Neural cell (in vitro differentiated cells): ENCODE results near the gene CREBL2.
"Not testable (repeated sequence)": the region's sequence is repeated elsewhere in the genome, so short reads cannot be mapped to it uniquely, and the experiment has no call there.

Source experiments
- CTCF ChIP-seq: fragments of 450-650 bp; IDR thresholded peaks from 2 replicates; pipeline ENCODE4 v1.5.1; 2014; ENCODE audit warnings: antibody characterized with exemption, mild to moderate bottlenecking, moderate library complexity; ENCODE audit not compliant: poor library complexity, severe bottlenecking
- EP300 ChIP-seq: fragments of 450-650 bp; conservative IDR thresholded peaks from 2 replicates; pipeline ENCODE4 v1.6.1; 2014; ENCODE audit warnings: antibody characterized with exemption, mild to moderate bottlenecking, moderate library complexity; ENCODE audit not compliant: poor library complexity, severe bottlenecking
- EZH2 ChIP-seq: fragments of 200-600, 300-800 bp; shearing (Covaris generic), sonication (generic); IDR thresholded peaks from 2 replicates; pipeline ENCODE4 v1.6.1; 2014; ENCODE audit warnings: antibody characterized with exemption, low read length, borderline replicate concordance, mild to moderate bottlenecking; ENCODE audit not compliant: insufficient read depth, poor library complexity, severe bottlenecking
- RAD21 ChIP-seq: fragments of 450-650 bp; conservative IDR thresholded peaks from 2 replicates; pipeline ENCODE4 v1.6.1; 2014; ENCODE audit warnings: antibody characterized with exemption, mild to moderate bottlenecking, moderate library complexity
- REST ChIP-seq: IDR thresholded peaks from 2 replicates; pipeline ENCODE4 v1.6.1; 2012; ENCODE audit warnings: borderline replicate concordance
- TAF1 ChIP-seq: IDR thresholded peaks from 2 replicates; pipeline ENCODE4 v1.6.1; 2012; ENCODE audit warnings: low read depth

- TF ChIP-seq CTCF, RAD21, EP300, TAF1, EZH2, REST: not testable (repeated sequence)
Measured at GRCh38 chr12:12639995-12640394, 28.3 kb downstream of the CREBL2 start.
